CD4-positive, alpha-beta T cell treated with Interleukin-4 for 4 hours (primary cell): ENCODE data around the gene DFFB.

ENCODE experiments used
- DNase-seq: peaks from one replicate; pipeline ENCODE4 v3.0.0-alpha.2; 2020

The DFFB gene

DNA sequence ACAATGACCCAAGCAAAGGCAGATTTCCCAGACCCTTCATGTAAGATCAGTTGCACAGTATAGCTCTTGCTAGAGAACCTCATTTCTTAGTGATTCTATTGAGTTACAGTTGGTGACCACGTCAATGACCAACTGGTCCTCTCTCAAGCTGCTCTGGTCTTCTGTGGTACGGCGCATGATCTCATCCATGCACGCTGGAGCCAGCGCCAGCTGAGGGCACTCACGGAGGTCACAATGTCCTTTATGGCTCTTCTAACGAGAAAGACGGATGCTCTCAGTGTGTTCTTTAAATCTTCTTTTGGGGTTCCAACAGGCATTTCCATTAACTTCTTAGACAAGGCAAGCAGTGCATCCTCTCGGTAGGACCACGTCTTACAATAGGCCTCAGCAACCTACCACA lies 22.6 kb upstream of the DFFB start:
- DNase-seq: no peak

DNA sequence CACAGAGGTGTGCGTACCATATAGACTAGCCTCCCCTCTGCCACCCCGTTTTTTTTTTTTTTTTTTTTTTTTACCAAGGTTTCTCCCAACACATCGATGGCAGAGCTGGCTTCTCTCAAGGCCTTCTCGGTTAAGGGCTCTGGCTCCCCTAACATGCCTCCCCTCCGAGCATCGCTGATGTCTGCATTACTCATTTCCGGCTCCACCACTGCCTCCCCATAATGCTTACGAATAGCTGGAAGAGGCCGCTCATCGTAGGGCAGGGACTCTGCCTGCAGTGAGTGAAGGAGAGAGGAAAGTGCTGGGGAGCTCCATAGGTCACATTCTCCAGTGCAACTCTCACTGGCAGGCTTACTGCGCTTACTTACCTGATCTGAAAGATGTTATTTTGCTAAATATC lies 20.9 kb upstream of the DFFB start:
- no peak for DNase-seq

DNA sequence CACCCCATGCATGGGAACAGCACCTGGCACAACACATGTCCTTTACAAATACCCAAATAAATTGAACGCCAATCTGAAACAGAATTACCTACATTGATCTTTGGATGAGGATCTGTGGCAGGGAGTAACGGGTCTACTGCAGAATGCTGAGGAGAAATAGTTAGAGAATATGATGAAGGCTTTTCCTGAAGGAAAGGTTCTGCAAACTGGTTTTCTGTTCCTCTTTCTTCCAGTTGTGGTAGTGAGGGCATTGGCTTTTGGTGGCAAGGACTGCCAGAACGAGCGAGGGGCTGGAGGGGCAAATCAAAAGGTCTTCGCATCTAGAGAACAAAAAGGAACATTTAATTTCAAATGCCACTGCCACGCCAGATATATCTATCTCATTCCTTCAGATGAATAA lies 20.1 kb upstream of the DFFB start:
- no peak for DNase-seq

DNA sequence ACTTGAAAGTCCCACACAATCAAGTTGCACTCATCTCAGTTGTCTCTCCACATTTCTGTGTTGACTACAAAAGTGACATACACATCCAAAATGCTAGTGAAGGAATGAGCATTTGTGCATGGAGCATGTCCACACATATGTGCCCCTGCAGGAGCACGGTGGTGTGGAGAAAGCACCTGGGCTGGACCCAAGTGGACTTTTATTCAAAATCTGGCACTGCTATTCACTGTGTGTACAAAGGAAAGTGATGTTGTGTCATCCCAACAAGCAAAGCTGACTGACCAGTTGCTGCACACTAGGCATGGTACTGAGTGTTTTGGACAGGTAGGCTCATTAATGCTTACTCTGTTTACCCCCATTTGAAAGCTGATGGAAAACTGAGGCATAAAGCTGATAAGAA lies 19.6 kb upstream of the DFFB start:
- no peak for DNase-seq

DNA sequence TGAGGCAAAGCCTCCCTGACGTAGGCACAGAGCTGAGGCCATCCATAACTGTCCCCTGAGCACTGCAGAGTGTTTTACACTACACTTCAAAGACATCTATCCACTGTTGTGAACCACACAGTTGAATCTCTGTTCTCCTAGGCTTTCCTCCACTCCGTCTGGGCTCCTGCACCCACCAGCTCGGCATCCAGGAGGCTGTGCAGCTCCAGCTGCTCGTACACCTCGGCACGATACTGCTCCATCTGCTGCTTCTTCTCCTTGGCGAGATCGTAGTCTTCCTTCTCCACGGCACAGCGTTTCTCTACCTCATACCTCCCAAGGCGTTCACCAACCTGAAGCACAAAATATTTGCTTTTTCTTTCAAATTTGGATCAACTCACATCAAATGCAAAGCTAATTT lies 18.5 kb upstream of the DFFB start:
- DNase-seq: no peak

DNA sequence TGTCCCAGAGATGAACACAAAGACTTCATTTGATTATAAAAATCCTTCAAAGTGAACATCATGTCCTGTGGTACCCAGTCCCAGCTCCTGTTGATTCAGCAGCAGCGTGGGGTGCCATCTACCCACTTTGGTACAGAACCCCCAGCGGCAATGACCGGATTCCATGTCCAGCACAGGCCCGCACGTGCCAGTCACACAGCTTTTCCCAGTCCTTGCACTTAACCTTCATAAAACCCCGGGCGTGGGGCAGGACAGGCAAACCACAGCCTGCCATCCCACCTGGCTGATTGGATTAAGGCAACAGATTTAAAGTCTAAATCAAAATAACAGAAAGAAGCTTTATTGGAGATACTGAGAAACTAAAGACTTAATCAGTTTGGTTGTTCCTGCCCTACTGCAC lies 15.8 kb upstream of the DFFB start:
- DNase-seq: no peak

DNA sequence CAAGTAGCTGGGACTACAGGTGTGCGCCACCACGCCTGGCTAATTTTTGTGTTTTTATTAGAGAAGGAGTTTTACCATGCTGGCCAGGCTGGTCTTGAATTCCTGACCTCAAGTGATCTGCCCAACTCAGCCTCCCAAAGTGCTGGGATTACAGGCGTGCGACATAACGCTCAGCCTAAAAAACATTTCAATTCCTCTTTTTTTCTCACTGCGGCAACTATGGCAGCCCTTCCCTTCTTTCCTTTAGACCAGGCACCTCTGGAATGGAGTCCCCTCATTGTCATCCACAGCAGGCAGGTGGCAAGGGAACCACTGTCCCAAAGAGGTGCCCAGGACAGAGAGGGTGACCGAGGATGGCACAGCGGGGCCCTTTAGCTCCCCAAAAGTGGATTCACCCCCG lies 14.4 kb upstream of the DFFB start:
- DNase-seq: no peak

DNA sequence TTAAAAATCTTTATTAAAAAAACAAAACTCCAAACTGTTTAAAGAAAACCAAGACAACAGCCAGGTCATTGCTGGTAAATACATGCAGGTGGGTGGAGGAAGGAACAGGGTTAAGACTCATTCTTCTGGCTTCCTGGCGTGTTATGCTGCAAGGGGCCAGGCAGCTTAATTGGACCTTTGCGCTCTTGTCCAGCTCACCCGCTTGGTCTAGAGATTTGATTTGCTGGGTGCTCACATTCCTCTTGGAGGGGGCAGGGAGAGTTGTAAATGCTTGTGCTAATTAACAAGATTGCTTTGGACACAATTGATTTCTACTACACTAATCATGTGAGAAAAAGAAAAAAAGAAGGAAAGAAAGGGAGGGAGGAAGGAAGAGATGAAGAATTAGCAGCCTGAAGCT lies 10.7 kb upstream of the DFFB start:
- no peak for DNase-seq

DNA sequence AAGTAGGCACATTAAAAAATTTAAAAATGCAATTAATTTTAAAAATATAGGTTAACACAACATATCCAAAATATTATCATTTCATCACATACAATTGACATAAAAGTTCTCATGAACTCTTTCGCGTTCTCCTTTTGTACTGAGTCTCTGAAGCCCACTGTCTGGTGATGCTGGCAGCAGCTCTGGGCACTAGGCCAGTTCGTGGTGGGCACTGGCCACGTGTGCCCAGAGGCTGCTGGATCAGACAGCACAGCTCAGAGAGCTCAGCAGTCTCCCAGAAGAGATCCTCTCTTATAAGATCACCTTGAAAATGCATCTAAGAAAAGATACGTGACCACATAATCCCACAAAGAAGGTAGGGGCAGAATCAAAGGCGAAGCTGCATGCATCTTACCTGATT lies 10.2 kb upstream of the DFFB start:
- DNase-seq: no peak

DNA sequence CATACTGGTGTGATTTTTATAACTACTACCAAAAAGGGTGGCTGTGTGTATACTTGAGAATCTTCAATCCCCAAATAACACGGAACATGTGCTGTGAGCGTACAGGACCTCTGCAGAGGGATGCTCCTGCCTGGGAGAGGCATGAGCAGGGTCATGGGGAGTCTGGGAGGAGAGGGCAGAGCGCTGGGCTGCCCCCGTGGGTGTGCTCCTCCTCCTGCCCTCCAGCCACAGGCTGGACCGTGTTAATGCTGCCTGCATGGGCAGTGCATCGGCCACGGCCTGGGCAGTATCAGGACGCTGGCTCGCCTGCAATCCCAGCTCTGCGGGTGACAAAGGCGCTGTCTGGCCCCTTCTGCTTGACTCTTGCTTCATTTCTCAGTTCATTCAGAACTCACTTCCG lies 6.4 kb upstream of the DFFB start:
- DNase-seq: no peak

DNA sequence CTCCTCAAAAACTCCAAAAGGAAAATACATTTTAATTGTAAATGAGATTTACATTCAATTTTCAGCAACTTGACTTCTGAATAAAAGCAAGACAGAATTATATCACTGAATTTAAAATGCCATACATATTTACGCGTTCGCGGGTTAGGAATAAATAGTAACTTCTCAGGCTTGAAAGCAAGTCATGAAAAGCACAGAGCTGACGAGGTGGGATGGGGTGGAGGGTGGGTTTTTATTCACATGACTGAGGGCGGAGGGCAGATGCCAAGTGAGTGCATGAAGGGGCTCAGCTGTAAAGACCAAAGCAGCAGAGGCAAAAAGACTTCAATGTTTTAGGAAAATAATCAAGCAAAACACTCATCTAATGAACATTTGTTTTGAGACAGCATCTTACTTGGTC lies 6.0 kb upstream of the DFFB start:
- no peak for DNase-seq

DNA sequence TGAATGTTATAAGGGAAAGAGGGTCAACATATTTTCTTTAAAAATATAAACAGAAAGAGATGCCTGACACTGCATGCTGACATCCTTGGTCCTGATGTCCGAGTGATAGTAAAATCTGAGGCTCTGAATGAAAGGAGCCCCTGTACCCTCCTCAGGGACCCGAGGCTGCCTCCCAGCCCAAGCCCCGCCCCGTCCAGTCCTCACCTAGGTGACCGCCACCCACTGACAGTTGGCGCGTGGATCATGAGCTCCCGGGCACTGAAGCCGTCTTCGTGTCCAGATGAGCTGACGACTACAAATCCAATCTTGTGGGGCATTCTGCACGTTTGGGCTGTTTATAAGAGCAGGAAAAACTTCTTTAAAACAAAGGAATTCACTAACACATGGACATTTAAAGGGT lies 5.2 kb upstream of the DFFB start:
- DNase-seq: no peak

DNA sequence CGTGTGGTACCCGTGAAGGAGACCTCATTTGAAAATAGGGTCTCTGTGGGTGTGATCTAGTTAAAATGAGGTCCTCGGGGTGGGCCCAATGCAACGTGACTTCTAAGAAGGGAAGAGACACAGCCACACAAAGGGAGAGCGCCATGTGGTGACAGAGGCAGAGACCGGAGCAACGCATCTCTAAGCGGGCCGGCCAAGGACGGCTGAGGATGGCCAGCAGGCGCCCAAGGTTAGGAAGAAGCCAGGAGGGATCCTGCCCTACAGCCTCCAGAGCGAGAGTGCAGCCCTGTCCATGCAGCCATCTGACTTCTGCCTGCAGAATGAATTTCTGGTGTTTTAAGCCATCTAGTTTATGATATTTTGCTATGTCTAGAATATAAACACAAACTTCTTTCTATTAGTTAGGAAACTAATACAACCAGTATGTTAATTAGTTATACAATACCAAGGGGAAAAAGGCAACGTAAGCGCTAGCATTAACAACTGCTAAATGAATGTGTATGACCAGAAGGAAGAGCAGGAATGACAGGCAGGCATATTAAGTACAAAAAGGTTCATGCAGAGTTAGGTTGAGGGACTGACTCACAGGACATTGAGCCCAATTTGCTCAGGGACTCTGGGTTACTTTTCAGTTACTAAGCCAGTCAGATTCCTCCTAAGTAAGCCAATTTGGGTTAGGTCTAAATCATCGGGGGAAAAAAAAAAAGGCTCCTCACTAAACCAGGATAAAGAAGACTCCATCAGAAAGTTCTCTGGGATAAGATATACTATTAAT lies 4.4 kb upstream of the DFFB start:
- DNase-seq: no peak

DNA sequence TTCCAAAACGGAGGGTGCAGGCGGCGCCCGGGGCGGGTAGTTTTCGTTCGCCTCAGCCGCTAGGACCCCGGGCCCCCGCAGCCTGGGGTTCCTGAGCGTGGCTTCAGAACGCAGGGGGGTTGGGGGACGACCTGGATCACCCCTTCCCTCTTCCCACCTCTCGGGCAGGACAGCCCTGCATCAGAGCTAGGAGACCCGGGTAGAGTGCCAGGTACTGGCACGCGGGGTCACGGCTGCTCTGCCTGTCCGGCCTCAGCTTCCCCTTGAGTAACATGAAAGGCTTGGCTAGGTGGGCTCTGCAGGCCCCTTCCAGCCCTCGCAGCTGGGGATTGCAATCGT lies 484 bp downstream of the DFFB start:
- DNase-seq: no peak

DNA sequence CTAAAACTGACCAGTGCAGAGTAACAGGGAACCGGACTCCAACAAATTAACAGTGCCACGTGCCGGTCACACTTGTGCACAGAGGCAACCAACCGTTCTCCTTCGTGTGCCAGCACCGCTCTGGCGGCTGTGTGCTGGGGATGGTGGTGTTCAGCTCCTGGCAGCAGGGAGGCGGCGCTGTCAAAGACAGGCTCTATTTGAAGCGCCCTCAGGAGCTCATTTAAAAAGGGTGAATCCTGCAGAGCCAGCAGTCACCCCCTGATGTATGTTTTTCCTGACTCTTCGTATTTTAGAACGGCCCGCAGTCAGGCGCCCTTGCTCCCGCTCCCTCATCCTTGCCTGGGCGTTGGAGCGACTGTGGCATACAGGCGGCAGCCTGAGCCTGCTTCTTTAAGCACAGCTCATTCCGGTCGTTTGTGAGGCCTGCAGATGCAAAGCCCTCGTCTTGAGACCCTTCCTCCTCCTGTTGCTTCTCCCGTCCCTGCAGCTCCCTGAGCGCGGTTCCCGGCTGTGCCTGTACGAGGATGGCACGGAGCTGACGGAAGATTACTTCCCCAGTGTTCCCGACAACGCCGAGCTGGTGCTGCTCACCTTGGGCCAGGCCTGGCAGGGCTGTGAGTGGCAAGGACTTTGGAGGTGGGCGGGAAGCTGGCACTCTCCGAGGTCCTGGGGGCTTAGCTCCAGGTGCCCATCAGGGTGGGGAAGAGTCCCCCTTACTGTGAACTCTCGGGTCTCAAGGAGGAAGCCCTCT lies 1.1 kb downstream of the DFFB start:
- DNase-seq: no peak

DNA sequence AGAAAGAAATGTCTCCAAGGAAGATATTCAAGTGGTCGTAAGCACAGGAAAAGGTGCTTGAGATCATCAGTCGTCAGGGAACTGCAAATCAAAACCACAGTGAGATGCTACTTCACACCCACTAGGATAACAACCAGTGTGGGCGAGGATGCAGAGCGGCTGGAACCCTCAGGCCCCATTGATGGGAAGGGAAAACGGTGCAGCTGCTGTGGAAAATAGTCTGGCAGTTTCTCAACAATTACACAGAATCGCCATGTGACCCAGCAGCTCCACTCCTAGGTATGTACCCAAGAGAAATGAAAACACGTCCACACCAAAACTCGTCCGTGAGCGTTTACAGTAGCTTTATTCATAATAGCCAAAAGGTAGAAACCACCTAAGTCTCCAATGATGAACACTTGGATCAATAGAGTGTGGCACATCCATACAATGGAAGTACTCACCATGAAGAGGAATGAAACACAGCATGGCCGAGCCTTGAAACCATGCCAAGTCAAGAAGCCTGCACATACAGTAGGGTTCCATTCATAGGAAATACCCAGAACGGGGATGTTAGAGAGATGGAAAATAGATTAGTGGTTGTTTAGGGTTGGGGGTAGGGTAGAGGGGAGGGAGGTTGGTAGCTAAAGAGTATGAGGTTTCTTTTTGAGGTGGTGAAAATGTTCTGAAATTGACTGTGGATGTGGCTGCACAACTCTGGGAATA lies 6.1 kb downstream of the DFFB start:
- no peak for DNase-seq

DNA sequence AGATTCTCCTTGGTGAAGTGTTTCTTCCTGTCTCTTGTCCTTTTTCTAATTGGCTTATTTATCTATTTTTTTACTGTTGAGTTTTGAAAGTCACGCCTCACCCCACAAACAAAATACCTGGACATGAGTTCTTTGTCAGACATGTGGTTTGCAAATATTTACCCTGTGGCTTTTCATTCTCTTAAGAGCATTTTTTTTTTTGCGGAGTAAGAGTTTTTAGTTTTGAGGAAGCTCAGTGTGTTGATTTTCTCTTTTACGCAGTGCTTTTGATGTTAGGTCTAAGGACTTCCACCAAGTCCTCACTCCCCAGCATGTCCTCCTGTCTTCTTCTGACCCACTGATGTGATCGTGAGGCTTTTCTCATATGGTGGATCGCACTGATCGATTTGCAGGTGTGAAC lies 7.6 kb downstream of the DFFB start:
- DNase-seq: no peak

DNA sequence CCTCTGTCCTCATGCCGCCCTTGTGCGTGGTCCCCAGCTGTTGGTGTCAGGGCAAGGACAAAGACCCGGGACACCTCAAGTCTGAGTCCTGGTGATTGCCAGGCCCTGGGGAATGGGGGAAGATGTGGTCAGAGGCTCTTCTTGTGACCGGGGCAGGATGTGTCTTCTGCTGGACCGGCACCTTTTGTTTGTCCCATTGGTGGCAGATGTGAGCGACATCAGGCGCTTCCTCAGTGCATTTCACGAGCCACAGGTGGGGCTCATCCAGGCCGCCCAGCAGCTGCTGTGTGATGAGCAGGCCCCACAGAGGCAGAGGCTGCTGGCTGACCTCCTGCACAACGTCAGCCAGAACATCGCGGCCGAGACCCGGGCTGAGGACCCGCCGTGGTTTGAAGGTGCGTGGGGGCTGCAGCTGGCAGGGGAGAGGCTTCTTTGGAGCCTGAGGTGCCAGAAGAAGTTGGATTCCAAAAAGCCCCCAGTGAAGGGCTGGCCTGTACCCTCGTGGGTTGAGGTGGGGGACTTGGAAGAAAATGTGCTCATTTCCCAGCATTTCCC lies 8.4 kb downstream of the DFFB start:
- no peak for DNase-seq

DNA sequence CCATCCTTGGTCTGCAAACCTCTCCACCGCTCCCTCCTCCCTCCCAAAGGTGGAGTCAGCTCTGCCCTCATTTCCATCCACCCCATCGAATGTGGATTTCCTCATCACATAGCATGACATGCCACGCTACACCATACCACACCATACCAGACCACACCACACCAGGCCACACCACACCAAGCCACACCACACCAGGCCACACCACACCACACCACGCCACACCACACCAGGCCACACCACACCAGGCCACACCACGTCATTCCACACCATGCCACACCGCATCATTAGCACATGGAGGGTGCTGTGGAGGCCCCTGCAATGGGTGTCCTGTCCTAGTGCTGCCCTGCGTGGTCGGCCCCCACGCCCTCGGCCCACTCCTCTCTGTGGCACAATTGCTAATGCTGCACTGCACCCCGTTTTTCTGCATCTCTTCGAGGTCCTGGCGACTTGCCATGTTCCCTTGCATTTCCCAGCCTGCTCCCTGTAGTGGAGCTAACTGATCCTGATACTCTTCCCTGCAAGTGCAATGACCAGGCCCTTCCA lies 11.3 kb downstream of the DFFB start:
- no peak for DNase-seq

DNA sequence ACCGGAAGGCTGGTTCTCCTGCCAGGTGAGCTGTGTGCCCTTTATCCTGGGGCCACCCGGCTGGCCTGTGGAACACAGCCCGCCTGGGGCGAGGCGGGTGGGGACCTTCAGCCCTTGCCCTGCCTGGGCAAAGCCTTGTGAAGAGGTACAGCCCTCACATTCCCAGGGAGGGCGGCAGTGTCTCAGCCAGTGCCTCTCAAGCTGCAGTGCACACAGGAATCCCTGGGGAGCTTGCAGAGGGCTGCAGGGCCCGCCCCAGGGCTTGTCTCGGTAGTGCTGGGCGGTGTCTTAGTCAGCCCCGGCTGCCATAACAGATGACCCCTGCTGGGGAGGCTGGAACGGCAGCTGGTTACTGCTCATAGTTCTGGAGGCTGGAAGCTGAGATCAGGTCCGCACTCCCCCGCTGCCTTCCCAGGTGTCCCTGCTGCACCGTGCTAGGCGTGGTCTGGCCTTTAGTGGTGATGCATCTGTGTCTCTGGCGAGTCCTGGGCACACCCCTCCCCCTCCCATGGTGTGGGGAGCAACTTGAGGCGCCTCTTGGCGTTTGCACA lies 12.6 kb downstream of the DFFB start:
- DNase-seq: no peak

DNA sequence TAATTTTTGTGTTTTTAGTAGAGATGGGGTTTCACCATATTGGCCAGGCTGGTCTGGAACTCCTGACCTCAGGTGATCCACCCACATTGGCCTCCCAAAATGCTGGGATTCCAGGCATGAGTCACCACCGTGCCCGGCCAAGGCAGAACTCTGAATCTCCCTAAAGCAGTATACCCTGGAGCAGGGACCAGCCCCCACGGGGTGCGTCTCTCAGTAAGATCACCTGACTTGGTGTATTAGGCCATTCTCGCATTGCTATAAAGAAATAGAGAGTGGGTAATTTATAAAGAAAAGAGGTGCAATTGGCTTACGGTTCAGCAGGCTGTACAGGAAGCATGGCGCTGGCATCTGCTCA lies 14.2 kb downstream of the DFFB start:
- no peak for DNase-seq

DNA sequence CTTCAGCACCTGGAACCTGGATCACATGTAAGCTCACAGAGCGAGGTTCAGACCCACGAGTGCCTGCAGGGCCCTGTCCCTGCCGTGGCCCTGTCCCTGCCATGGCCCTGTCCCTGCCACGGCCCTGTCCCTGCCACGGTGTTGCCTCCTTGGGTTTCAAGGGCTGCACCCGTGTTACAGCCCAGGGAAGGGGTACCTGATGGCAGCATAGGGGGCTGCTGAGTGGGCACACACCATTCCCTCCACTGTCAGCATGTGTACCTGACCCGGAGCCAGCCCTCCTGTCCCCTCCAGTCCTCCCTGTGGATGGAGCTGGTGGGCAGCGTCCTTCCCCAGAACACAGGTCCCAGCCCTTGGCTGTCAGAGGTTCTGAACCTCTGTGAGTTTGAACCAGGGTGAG lies 15.3 kb downstream of the DFFB start:
- DNase-seq: no peak

DNA sequence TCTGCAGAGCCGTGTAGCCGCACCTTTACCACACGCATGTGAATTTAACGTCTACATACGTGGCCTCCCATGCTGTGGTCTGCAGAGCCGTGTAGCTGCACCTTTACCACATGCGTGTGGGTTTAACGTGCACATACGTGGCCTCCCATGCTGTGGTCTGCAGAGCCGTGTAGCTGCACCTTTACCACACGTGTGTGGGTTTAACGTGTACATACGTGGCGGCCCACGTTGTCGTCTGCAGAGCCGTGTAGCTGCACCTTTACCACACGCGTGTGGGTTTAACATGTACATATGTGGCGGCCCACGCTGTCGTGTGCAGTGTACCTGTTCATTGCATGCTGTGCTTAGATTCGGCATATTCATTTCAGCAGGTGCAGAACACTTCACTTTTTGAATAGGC lies 17.5 kb downstream of the DFFB start:
- no peak for DNase-seq

DNA sequence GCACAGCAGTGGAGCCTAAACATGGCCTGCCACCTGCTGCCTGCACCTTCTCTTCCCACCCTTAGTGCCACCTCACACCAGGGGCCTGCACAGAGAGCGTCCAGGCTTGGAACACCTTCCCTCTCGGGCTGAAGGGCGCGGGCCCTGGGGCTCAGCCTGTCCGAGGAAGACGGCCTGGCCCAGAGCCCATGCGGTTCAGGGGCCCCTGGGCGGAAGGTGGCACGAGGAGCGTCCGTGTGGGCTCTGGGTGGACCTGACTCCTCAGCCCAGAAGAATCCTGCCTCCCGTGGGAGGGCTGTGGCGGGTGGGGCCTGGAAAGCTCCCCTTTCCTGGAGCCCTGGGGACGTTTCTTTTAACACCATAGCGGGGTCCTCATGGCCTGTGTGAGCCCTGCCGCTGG lies 19.4 kb downstream of the DFFB start:
- DNase-seq: no peak
